Stimulated activated CD4-positive, alpha-beta T cell treated with anti-CD3 and anti-CD28 coated beads, Interleukin-1b, Interleukin-23, amount 100 ng/mL, for 48 hours (primary cell): Measurements from ENCODE around the gene RPL12.
"Not testable (repeated sequence)": the region's sequence is repeated elsewhere in the genome, so short reads cannot be mapped to it uniquely, and the experiment has no call there.

Experiments
- DNase-seq: peaks from one replicate; pipeline ENCODE4 v3.0.0-alpha.2; 2020

RPL12 gene

GRCh38 chr9:127466407-127466917 is 15.3 kb upstream of the RPL12 start:
- not testable (repeated sequence) for DNase-seq

- DNase-seq: no peak
These were observed 12.7 kb upstream of the RPL12 start for GRCh38 chr9:127463911-127464310.

- DNase-seq: no peak
These were observed 12.2 kb upstream of the RPL12 start for GRCh38 chr9:127463382-127463781.

- no peak for DNase-seq
These were observed 7.7 kb upstream of the RPL12 start for GRCh38 chr9:127458921-127459320.

- DNase-seq: no peak
These were observed 6.1 kb upstream of the RPL12 start for GRCh38 chr9:127457191-127457878.

DNA sequence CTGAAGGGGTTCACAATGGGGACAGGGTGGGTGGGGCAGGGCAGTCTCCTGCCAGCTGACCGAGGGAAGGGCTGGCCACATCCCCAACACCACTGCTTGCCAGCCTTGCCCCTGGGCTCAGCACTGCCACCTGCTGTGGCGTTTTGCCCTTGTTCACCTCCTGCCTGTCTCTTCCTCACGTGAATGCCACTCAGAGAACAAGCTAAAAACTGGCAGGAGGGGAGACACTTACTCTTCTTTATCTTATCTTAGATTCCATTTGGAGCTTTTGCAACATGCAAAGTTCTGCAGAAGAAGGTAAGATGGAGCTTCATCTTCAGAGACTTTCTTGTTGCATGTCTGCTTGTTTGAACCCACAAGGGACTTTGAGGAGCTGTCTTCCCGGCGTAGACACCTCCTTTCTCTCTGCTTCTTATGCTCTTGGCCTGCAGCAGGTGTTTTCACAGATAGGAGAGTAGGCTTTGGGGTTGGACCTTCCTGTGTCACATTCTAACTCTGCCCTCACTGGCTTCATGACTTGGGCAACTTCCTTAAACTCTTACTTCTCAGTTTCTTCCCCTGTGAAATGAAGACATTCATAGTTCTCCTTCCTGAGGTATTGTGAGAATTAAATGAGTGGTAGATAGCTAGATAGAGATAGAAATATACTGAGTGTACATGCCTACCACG is 4.3 kb upstream of the RPL12 start:
- peak; percentile 18 for DNase-seq

GRCh38 chr9:127452691-127453090 is 1.5 kb upstream of the RPL12 start:
- DNase-seq: no peak

- peak; percentile 65 for DNase-seq
These were observed 851 bp upstream of the RPL12 start for GRCh38 chr9:127451858-127452656.

GRCh38 chr9:127451608-127451857 is 327 bp upstream of the RPL12 start:
- no peak for DNase-seq

DNA sequence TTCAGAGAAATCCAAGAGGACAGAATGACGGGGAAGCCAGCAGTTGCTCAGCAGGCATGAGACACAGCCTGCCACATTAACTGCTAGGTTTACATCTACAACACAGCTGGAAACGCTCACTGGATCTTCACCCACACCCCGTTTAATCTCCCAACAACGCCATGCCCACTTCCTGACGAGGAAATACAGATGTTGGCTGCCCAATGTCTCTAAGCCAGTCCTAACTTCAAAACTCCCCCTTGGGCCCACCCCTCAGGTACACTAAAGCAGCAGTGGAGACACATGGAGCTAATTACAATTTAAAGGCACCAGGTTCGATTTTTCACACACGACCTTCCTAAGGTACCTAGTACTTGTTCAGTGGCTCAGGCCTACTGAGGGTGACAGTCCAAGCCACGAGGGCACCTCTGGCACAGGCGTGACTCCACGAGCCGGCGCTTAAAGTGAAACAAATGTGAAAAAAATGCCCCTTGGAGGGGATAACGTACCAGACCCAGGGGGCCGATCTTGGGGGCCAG is 904 bp downstream of the RPL12 start:
- DNase-seq: no peak

DNA sequence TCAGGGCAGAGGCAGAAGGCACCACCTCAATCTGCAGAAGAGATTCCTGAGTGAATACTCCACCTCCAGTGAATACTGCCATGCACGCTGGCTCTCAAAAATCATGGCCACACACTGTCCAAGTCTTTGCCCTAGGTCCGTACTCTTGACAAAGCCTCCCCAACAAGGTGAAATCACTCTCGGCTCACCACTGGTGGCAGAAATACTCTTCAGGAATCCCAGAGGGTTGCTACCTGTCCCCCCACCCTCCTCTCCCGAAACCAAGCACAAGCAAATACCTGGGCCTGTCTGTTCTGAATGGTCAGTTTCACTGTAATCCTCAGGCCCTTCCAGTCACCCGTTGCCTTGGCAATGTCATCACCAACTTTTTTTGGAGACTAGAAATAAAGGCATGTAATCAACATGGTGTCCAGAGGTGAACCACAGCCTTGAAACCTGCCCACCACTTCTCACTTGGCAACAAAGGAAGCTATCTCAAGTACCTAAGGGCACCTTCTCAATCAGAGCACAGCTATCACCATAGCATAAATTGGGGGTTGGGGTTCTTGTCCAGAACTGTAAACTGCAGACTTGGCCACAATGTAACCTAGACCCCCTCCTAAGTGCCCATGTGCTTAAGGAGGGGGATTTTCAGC is 1.8 kb downstream of the RPL12 start:
- DNase-seq: no peak

DNA sequence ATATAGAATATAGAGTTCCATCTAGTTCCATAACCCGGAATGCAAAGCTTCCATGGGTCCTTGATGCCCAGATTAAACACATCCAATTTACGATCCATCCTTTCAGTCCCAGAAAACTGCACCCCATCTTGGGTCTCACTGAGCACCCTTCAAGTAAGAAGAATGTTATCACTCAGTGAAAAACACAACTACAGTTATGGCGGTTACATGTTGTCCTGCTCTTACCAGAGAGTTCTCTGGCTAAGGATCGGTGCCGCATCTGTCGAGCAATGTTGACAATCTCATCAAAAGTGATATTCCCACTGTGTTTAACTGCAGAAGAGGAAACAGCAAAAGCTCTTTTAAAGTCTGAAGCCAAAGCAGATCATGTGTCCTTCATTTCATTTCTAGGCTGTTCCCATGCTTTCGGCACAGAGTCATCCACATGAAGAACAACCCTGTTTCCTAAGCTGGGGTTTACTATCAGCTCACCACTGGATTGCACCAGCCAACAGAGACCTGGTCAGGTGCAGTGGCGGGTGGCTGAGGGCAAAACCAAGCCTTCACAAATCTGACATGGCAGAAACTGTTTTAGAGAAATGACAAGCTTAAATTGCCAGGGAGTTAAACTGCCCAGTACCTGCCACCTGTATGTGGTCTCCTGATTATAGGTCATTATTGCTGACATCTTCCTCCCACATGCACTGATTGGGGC is 2.9 kb downstream of the RPL12 start:
- no peak for DNase-seq

GRCh38 chr9:127447416-127448111 is 3.6 kb downstream of the RPL12 start:
- no peak for DNase-seq

GRCh38 chr9:127446713-127447415 is 4.3 kb downstream of the RPL12 start:
- DNase-seq: no peak

- no peak for DNase-seq
These were observed 5.1 kb downstream of the RPL12 start for GRCh38 chr9:127445851-127446712.

- DNase-seq: peak; percentile 9
These were observed 6.0 kb downstream of the RPL12 start for GRCh38 chr9:127444921-127445850.

DNA sequence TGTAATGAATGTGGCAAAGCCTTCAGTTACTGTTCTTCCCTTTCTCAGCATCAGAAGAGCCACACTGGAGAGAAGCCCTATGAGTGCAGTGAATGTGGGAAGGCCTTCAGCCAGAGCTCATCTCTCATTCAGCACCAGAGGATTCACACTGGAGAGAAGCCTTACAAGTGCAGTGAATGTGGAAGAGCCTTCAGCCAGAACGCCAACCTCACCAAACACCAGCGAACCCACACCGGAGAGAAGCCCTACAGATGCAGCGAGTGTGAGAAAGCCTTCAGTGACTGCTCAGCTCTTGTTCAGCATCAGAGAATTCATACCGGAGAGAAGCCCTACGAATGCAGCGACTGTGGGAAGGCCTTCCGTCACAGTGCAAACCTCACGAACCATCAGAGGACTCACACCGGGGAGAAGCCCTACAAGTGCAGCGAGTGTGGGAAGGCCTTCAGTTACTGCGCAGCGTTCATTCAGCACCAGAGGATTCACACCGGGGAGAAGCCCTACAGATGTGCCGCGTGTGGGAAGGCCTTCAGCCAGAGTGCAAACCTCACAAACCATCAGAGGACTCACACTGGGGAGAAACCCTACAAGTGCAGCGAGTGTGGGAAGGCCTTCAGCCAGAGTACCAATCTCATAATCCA is 6.8 kb downstream of the RPL12 start:
- peak; percentile 10 for DNase-seq

DNA sequence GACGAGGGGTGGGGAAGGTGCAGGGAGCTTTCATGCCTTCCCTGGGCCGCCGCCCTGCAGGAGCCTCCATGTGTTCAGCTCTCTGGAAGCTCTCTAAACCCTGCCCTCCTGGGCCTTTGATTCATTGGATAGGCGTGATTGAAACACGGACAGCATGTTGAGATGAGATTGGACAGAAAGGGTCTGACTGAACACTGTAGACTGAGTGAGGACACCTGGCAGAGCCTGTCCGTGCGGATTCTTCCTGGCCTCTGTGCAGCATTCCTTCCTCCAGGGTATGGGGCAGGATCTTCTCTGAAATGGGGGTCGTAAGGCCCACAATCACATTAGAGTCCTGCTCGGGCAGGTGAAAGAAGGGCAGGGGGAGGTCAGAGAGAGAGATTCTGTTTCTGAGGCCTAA is 12.8 kb downstream of the RPL12 start:
- DNase-seq: no peak
